Esophagus squamous epithelium (tissue), 4 donors: ENCODE data around the gene GPC6.

ENCODE experiments used
- POLR2A ChIP-seq, 4 donors: fragments of 450-650 bp; IDR thresholded peaks; one replicate each; pipeline ENCODE4 v1.6.1; 2017; ENCODE audit warnings: antibody characterized with exemption in 4 of 4, mild to moderate bottlenecking in 4 of 4, moderate library complexity in 3 of 4
- TF ChIP-seq, protein P1 (sequence below), 6 experiments: fragments of 450-650 bp in 4 of 6; fragments of 200-600 bp in 2 of 6; sonication (generic) in 2 of 6; IDR thresholded peaks; one replicate each; pipeline ENCODE4 v1.5.1; 2016 to 2019; ENCODE audit warnings: antibody characterized with exemption in 6 of 6, mild to moderate bottlenecking in 4 of 6, moderate library complexity in 4 of 6

DNA sequence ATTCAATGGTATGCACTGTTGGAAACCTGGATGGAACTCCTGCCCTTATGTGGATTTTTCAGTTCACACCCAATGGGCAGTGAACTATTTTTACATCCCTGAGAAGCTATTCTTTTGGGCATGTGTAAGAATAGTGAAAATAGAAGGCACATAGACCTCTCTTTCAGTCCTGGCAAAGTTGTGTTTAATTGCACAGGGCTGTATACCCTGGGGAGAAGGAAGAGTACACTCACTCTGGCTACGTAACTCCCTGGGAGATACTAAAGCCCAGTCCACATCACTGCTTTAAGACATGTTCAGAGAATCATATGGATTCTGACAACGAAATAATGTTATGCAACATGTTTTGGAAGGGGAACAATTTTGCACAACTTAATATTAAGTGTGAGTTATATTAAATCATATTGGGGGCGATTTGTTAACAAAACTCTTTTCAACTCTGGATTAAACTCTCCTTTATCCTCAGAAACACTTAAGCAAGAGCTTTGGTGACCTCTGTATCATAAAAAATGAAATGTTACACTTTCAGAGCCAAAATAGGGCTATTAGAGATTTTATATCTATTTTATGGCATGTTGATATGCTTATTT, 1086.8 kb downstream of the GPC6 start:
- TF ChIP-seq, protein P1, sequence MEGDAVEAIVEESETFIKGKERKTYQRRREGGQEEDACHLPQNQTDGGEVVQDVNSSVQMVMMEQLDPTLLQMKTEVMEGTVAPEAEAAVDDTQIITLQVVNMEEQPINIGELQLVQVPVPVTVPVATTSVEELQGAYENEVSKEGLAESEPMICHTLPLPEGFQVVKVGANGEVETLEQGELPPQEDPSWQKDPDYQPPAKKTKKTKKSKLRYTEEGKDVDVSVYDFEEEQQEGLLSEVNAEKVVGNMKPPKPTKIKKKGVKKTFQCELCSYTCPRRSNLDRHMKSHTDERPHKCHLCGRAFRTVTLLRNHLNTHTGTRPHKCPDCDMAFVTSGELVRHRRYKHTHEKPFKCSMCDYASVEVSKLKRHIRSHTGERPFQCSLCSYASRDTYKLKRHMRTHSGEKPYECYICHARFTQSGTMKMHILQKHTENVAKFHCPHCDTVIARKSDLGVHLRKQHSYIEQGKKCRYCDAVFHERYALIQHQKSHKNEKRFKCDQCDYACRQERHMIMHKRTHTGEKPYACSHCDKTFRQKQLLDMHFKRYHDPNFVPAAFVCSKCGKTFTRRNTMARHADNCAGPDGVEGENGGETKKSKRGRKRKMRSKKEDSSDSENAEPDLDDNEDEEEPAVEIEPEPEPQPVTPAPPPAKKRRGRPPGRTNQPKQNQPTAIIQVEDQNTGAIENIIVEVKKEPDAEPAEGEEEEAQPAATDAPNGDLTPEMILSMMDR (IDR thresholded peaks at IDR 0.05) = no peak
- TF ChIP-seq POLR2A (IDR thresholded peaks at IDR 0.05) = no peak
